Gastroesophageal sphincter (tissue), 3 donors: ENCODE results near the gene C3orf80.

ENCODE experiments used
- EP300 ChIP-seq: sonication (generic); formaldehyde crosslinking; IDR thresholded peaks from one replicate; pipeline ENCODE4 v1.6.1; 2017; ENCODE audit warnings: antibody characterized with exemption, mild to moderate bottlenecking
- POLR2A ChIP-seq, 2 donors: fragments of 450-650 bp; IDR thresholded peaks; one replicate each; pipeline ENCODE4 v1.6.1; 2017; ENCODE audit warnings: antibody characterized with exemption in 2 of 2, mild to moderate bottlenecking in 2 of 2, moderate library complexity in 1 of 2
- POLR2AphosphoS5 ChIP-seq: sonication (generic); formaldehyde crosslinking; IDR thresholded peaks from one replicate; pipeline ENCODE4 v1.6.1; 2017; ENCODE audit warnings: antibody characterized with exemption
- TF ChIP-seq, protein P1 (sequence below), 4 experiments: fragments of 200-600 bp in 2 of 4; fragments of 450-650 bp in 2 of 4; sonication (generic) in 1 of 4; IDR thresholded peaks; one replicate each; pipeline ENCODE4 v1.5.1; 2017 to 2019; ENCODE audit warnings: antibody characterized with exemption in 4 of 4, mild to moderate bottlenecking in 2 of 4, moderate library complexity in 2 of 4

DNA sequence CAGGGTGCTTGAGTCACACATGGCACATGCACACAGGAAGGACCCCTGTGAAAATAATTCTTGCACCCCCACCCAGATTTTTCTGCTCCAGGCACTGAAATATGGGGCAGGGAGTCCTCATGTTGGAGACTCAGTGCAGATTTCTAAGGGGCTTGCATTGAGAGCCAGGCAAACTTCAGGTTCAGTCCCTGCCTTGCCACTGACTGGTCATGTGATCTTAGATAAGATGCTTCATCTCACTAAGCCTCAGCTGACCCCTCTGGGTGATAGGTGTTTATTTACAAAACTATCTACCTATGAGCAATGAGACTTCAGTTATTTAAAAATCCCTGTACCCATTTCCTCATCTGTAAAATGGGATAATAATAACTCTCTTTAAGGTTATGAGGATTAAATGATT, 30.1 kb upstream of the C3orf80 start:
- TF ChIP-seq POLR2A (IDR thresholded peaks at IDR 0.05) = no peak
- no peak for TF ChIP-seq POLR2AphosphoS5
- TF ChIP-seq, protein P1, sequence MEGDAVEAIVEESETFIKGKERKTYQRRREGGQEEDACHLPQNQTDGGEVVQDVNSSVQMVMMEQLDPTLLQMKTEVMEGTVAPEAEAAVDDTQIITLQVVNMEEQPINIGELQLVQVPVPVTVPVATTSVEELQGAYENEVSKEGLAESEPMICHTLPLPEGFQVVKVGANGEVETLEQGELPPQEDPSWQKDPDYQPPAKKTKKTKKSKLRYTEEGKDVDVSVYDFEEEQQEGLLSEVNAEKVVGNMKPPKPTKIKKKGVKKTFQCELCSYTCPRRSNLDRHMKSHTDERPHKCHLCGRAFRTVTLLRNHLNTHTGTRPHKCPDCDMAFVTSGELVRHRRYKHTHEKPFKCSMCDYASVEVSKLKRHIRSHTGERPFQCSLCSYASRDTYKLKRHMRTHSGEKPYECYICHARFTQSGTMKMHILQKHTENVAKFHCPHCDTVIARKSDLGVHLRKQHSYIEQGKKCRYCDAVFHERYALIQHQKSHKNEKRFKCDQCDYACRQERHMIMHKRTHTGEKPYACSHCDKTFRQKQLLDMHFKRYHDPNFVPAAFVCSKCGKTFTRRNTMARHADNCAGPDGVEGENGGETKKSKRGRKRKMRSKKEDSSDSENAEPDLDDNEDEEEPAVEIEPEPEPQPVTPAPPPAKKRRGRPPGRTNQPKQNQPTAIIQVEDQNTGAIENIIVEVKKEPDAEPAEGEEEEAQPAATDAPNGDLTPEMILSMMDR (IDR thresholded peaks at IDR 0.05) = no peak
- TF ChIP-seq EP300 = no peak
